Measurements from ENCODE around the gene INAFM2. TPM values are rescaled to one million over a fixed set of nuclear protein-coding genes. Genes with fewer than 3 reads are reported as not detected.

INAFM2 gene
- total and polyA plus RNA-seq, 9 of the 15 experiments (the other 6 are each of a cell fraction or from before 2014, with no cell fraction given) = 11.8 to 43.1 (median 27.2) TPM

- peak; percentile 97 for TF ChIP-seq E2F5 (CRISPR knock-in tag; IDR thresholded peaks at IDR 0.05)
- TF ChIP-seq TCF3 (CRISPR knock-in tag; IDR thresholded peaks at IDR 0.05) = peak; percentile 23; the same call in 1 of the 2 replicates
- no peak for TF ChIP-seq TAF9B (IDR thresholded peaks at IDR 0.05; ENCODE audit: partially characterized antibody)
- TF ChIP-seq E2F4 (CRISPR knock-in tag; IDR thresholded peaks at IDR 0.05; ENCODE audit: low read depth) = peak; percentile 58; the same call in 1 of the 2 replicates
- peak; percentile 79; the same call in 1 of the 2 replicates for TF ChIP-seq PTBP1 (IDR thresholded peaks at IDR 0.05; ENCODE audit: low read depth, low read length)
- no peak for TF ChIP-seq SREBF2 (CRISPR knock-in tag; IDR thresholded peaks at IDR 0.05)
- no peak for TF ChIP-seq STAT5A (IDR thresholded peaks at IDR 0.05; ENCODE audit: borderline replicate concordance, low read length)
- TF ChIP-seq SPI1 (IDR thresholded peaks at IDR 0.05; ENCODE audit: borderline replicate concordance, low read depth, low read length) = peak; percentile 60
- peak in 1 of 2 experiments; percentile 75; a peak in 1 of 3 replicates for TF ChIP-seq CBX3 (IDR thresholded peaks at IDR 0.05; ENCODE audit: borderline replicate concordance in 1 of 2, low read length in 2 of 2)
- TF ChIP-seq POLR2AphosphoS2 (IDR thresholded peaks at IDR 0.05; ENCODE audit: low read length) = no peak
- TF ChIP-seq MTA2 (IDR thresholded peaks at IDR 0.05; ENCODE audit: low read depth) = no peak
- peak; percentile 91 for TF ChIP-seq JUND (IDR thresholded peaks at IDR 0.05; ENCODE audit: borderline replicate concordance, low read depth, low read length)
- peak; percentile 32; the same call in 1 of the 3 replicates for TF ChIP-seq JUND (tag; IDR thresholded peaks at IDR 0.05; ENCODE audit: borderline replicate concordance, low read depth, low read length)
- TF ChIP-seq FOXJ3 (CRISPR knock-in tag; IDR thresholded peaks at IDR 0.05) = no peak
- no peak for TF ChIP-seq KLF6 (CRISPR knock-in tag; IDR thresholded peaks at IDR 0.05; ENCODE audit: borderline replicate concordance)
- TF ChIP-seq ZNF316 (IDR thresholded peaks at IDR 0.05) = no peak
- TF ChIP-seq OTX1 (CRISPR knock-in tag; IDR thresholded peaks at IDR 0.05) = no peak
- peak in 1 of 2 experiments; percentile 34; a peak in 1 of 4 replicates for TF ChIP-seq HDAC1 (IDR thresholded peaks at IDR 0.05)
- TF ChIP-seq ID3 (CRISPR knock-in tag; IDR thresholded peaks at IDR 0.05) = no peak
- TF ChIP-seq ID3 (tag; IDR thresholded peaks at IDR 0.05) = no peak
- peak; percentile 65 for TF ChIP-seq HMGN3 (IDR thresholded peaks at IDR 0.05; ENCODE audit: borderline replicate concordance, extremely low read depth, insufficient read length, low read depth, low read length)
- TF ChIP-seq L3MBTL2 (IDR thresholded peaks at IDR 0.05) = peak; percentile 99
- no peak for TF ChIP-seq CLOCK (CRISPR knock-in tag; IDR thresholded peaks at IDR 0.05; ENCODE audit: borderline replicate concordance)
Observed at GRCh38 chr15:40323239-40323952, at the start of gene INAFM2 (continued).

Measured in K562 (cell line).